HCT116 (cell line): ENCODE data around the gene PSMA7.

Experiments used
- CTCF ChIP-seq, 3 experiments: fragments of 200-600 bp in 1 of 3; sonication (generic) in 1 of 3; IDR thresholded peaks in 2 of 3; conservative IDR thresholded peaks in 1 of 3; 2 replicates each; pipeline ENCODE4 v1.5.1; 2012 to 2017; ENCODE audit warnings: low read depth in 2 of 3, low read length in 2 of 3, antibody characterized with exemption in 1 of 3, borderline replicate concordance in 1 of 3, control low read depth in 1 of 3, mild to moderate bottlenecking in 1 of 3, mixed read lengths in 1 of 3, mixed run types in 1 of 3, moderate library complexity in 1 of 3; ENCODE audit not compliant: insufficient read depth in 1 of 3
- SIN3A ChIP-seq: IDR thresholded peaks from 2 replicates; pipeline ENCODE4 v1.6.1; 2012; ENCODE audit warnings: low read depth
- SP1 ChIP-seq: IDR thresholded peaks from 2 replicates; pipeline ENCODE4 v1.6.1; 2012; ENCODE audit warnings: low read depth
- TCF7L2 ChIP-seq: IDR thresholded peaks from 2 replicates; pipeline ENCODE4 v1.7.0; 2011; ENCODE audit warnings: borderline replicate concordance, inconsistent platforms; ENCODE audit not compliant: insufficient read depth, insufficient read length; ENCODE audit errors: extremely low read depth
- ZNF274 ChIP-seq: fragments of 200-500 bp; sonication (Bioruptor generic); IDR thresholded peaks from 2 replicates; pipeline ENCODE4 v1.6.1; 2014; ENCODE audit warnings: mild to moderate bottlenecking, low read depth, low read length, inconsistent platforms
- TF ChIP-seq, protein P1 (sequence below): IDR thresholded peaks from 2 replicates; pipeline ENCODE4 v1.6.1; 2012

DNA sequence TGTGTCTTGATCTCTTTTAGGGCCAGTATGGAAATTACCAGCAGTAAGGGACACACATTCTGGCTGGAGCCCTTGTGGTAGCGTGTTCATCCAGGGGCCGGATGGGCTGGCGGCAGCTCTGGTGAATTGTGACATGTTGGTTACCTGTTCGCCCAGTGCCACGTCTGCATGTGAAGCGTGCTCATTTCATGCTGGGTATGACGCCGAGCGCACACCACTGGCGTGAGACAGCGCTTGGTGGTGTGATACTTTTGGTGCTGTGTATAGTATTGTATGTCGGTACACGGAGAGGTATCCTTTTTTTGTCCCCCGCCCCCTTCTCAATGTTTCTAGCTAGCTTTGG is 35.9 kb upstream of the PSMA7 start:
- TF ChIP-seq SIN3A (no peak), CTCF (IDR thresholded peaks at IDR 0.05 in 2 of 3, conservative IDR thresholded peaks at IDR 0.05 in 1 of 3; ENCODE audit: borderline replicate concordance in 1 of 3, insufficient read depth in 1 of 3, low read depth in 2 of 3, low read length in 2 of 3) (no peak), TCF7L2 (no peak), SP1 (no peak), ZNF274 (no peak)
- TF ChIP-seq, protein P1, sequence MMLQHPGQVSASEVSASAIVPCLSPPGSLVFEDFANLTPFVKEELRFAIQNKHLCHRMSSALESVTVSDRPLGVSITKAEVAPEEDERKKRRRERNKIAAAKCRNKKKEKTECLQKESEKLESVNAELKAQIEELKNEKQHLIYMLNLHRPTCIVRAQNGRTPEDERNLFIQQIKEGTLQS: no peak
